Fibroblast of lung (primary cell): ENCODE measurements around the gene SSBP3.

Source experiments
- EZH2 ChIP-seq: IDR thresholded peaks from 2 replicates; pipeline ENCODE4 v1.5.1; 2012; ENCODE audit warnings: low read length, control low read depth, mild to moderate bottlenecking; ENCODE audit errors: missing control alignments
- TF ChIP-seq, protein P1 (sequence below), 2 donors: IDR thresholded peaks in 1 of 2; conservative IDR thresholded peaks in 1 of 2; 1 replicate in 1 of 2; 2 replicates in 1 of 2; pipeline ENCODE4 v1.5.1; 2011 to 2012; ENCODE audit warnings: low read length in 2 of 2, control low read depth in 1 of 2, inconsistent platforms in 1 of 2, low read depth in 1 of 2, mild to moderate bottlenecking in 1 of 2

DNA sequence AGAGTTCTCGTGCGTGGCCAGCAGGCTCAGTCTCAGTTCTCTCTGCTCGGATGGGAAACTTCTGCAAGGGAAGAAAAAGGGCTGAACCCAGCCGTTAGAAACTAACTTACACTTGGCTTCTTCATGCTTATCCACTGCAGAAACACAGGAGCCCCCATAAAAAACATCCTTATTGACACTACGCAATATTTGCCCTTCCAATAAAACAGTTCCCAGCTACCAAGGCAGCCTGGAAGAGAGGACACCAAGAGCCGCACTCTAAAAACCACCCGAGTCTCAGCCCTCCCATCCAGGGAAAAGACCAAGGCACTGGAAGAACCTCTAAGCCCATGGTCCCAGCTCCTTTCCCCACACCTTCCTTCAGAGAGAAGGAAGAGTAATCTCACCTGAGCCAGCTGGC, 61.1 kb downstream of the SSBP3 start:
- TF ChIP-seq, protein P1, sequence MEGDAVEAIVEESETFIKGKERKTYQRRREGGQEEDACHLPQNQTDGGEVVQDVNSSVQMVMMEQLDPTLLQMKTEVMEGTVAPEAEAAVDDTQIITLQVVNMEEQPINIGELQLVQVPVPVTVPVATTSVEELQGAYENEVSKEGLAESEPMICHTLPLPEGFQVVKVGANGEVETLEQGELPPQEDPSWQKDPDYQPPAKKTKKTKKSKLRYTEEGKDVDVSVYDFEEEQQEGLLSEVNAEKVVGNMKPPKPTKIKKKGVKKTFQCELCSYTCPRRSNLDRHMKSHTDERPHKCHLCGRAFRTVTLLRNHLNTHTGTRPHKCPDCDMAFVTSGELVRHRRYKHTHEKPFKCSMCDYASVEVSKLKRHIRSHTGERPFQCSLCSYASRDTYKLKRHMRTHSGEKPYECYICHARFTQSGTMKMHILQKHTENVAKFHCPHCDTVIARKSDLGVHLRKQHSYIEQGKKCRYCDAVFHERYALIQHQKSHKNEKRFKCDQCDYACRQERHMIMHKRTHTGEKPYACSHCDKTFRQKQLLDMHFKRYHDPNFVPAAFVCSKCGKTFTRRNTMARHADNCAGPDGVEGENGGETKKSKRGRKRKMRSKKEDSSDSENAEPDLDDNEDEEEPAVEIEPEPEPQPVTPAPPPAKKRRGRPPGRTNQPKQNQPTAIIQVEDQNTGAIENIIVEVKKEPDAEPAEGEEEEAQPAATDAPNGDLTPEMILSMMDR (conservative IDR thresholded peaks at IDR 0.05 in 1 of 2, IDR thresholded peaks at IDR 0.05 in 1 of 2; ENCODE audit: low read depth in 1 of 2, low read length in 2 of 2): no peak
- no peak for TF ChIP-seq EZH2
